HepG2 (cell line): ENCODE results near the gene CYTH1. TPM values are rescaled to one million over a fixed set of nuclear protein-coding genes. Genes with fewer than 3 reads are reported as not detected.
A peak's percentile ranks its signal among the peaks of the same experiment; 100 is the strongest.

Experiments
- AKAP8 ChIP-seq: sonication (generic); formaldehyde crosslinking; IDR thresholded peaks from 2 replicates; pipeline ENCODE4 v1.5.1; 2020; ENCODE audit warnings: mild to moderate bottlenecking, missing genetic modification reagents
- ATAD3A ChIP-seq: sonication (generic); formaldehyde crosslinking; IDR thresholded peaks from 2 replicates; pipeline ENCODE4 v1.4.0; 2020; ENCODE audit warnings: missing genetic modification reagents
- CHD2 ChIP-seq: IDR thresholded peaks from 2 replicates; pipeline ENCODE4 v1.6.1; 2011; ENCODE audit warnings: low read depth, low read length, improper control_type of control experiment
- GLI4 ChIP-seq: sonication (generic); formaldehyde crosslinking; IDR thresholded peaks from 2 replicates; pipeline ENCODE4 v1.5.1; 2020; ENCODE audit warnings: missing genetic modification reagents, mild to moderate bottlenecking, moderate library complexity, borderline replicate concordance
- MEIS2 ChIP-seq: sonication (generic); formaldehyde crosslinking; IDR thresholded peaks from 2 replicates; pipeline ENCODE4 v1.9.0; 2021; ENCODE audit warnings: mild to moderate bottlenecking, missing genetic modification reagents
- ONECUT2 ChIP-seq: sonication (generic); formaldehyde crosslinking; IDR thresholded peaks from 2 replicates; pipeline ENCODE4 v1.4.0; 2020; ENCODE audit warnings: missing genetic modification reagents
- RAD21 ChIP-seq: fragments of 450-650 bp; formaldehyde crosslinking; IDR thresholded peaks from 2 replicates; pipeline ENCODE4 v1.5.0; 2020; ENCODE audit warnings: mild to moderate bottlenecking
- SPEN ChIP-seq: sonication (generic); formaldehyde crosslinking; IDR thresholded peaks from 2 replicates; pipeline ENCODE4 v1.5.1; 2020; ENCODE audit warnings: low read depth, mild to moderate bottlenecking, missing genetic modification reagents
- SUZ12 ChIP-seq: fragments of 150-350 bp; IDR thresholded peaks from 2 replicates; pipeline ENCODE4 v1.6.1; 2014; ENCODE audit warnings: low read depth, low read length
- TCF7L2 ChIP-seq: IDR thresholded peaks from 2 replicates; pipeline ENCODE4 v1.6.1; 2011; ENCODE audit warnings: mild to moderate bottlenecking, low read depth, low read length, moderate library complexity
- U2AF2 ChIP-seq: fragments of 200-400 bp; formaldehyde crosslinking; IDR thresholded peaks from 2 replicates; pipeline ENCODE4 v1.6.1; 2017; ENCODE audit warnings: low read depth, mild to moderate bottlenecking, low read length
- ZMYM3 ChIP-seq: sonication (generic); formaldehyde crosslinking; IDR thresholded peaks from 2 replicates; pipeline ENCODE4 v1.5.1; 2020; ENCODE audit warnings: mild to moderate bottlenecking, missing genetic modification reagents
- ZNF616 ChIP-seq: sonication (generic); formaldehyde crosslinking; IDR thresholded peaks from 2 replicates; pipeline ENCODE4 v1.5.0; 2020; ENCODE audit warnings: low read depth, mild to moderate bottlenecking, missing genetic modification reagents
- ZNF674 ChIP-seq: sonication (generic); formaldehyde crosslinking; IDR thresholded peaks from 2 replicates; pipeline ENCODE4 v1.5.0; 2020; ENCODE audit warnings: low read depth, mild to moderate bottlenecking, missing genetic modification reagents
- ZNF790 ChIP-seq: sonication (generic); formaldehyde crosslinking; IDR thresholded peaks from 2 replicates; pipeline ENCODE4 v1.8.0; 2022; ENCODE audit warnings: missing genetic modification reagents, mild to moderate bottlenecking, borderline replicate concordance
- polyA plus RNA-seq, 8 experiments: library from polyadenylated mRNA; depleted of rRNA in 3 of 8; stranded (reverse) in 7 of 8; unstranded in 1 of 8; fragments of >200 nt; fragmentation: Illumina TruSeq in 4 of 8; extraction: Trizol in 4 of 8; gene quantifications; 2 replicates each; pipeline versions ENCODE4 v1.2.1 to v1.2.3, GENCODE V29; 2011 to 2016; ENCODE audit warnings: low read depth in 4 of 8, missing spikeins in 1 of 8, mixed read lengths in 1 of 8; ENCODE audit not compliant: insufficient read depth in 1 of 8
- total RNA-seq, 5 experiments: library from RNA; depleted of rRNA; stranded (reverse); fragments of >200 nt; fragmentation: Illumina TruSeq; extraction: Trizol; gene quantifications; 2 replicates each; pipeline ENCODE4 v1.2.3, GENCODE V29; 2016; ENCODE audit warnings: low read depth in 1 of 5
- TF ChIP-seq, protein P1 (sequence below): sonication (generic); formaldehyde crosslinking; IDR thresholded peaks from 2 replicates; pipeline ENCODE4 v1.8.0; 2022; ENCODE audit warnings: missing genetic modification reagents, mild to moderate bottlenecking, moderate library complexity, borderline replicate concordance
- TF ChIP-seq, protein P2 (sequence below): sonication (generic); formaldehyde crosslinking; IDR thresholded peaks from 2 replicates; pipeline ENCODE4 v1.4.0; 2020; ENCODE audit warnings: missing genetic modification reagents, mild to moderate bottlenecking, borderline replicate concordance
- TF ChIP-seq, protein P3 (sequence below): sonication (generic); formaldehyde crosslinking; IDR thresholded peaks from 2 replicates; pipeline ENCODE4 v1.8.0; 2022; ENCODE audit warnings: mild to moderate bottlenecking, missing genetic modification reagents
- TF ChIP-seq, protein P4 (sequence below): sonication (generic); formaldehyde crosslinking; IDR thresholded peaks from 2 replicates; pipeline ENCODE4 v1.8.0; 2022; ENCODE audit warnings: mild to moderate bottlenecking, missing genetic modification reagents; ENCODE audit not compliant: insufficient replicate concordance
- TF ChIP-seq, protein P5 (sequence below): sonication (generic); formaldehyde crosslinking; IDR thresholded peaks from 2 replicates; pipeline ENCODE4 v1.5.1; 2020; ENCODE audit warnings: missing genetic modification reagents, mild to moderate bottlenecking, borderline replicate concordance
- TF ChIP-seq, protein P6 (sequence below): sonication (generic); formaldehyde crosslinking; IDR thresholded peaks from 2 replicates; pipeline ENCODE4 v1.8.1; 2023; ENCODE audit warnings: missing genetic modification reagents, mild to moderate bottlenecking, borderline replicate concordance

The CYTH1 gene
- total and polyA plus RNA-seq, 2 of the 13 experiments (the other 11 are each of a cell fraction or from before 2014, with no cell fraction given) = 20.1 to 48.9 TPM

DNA sequence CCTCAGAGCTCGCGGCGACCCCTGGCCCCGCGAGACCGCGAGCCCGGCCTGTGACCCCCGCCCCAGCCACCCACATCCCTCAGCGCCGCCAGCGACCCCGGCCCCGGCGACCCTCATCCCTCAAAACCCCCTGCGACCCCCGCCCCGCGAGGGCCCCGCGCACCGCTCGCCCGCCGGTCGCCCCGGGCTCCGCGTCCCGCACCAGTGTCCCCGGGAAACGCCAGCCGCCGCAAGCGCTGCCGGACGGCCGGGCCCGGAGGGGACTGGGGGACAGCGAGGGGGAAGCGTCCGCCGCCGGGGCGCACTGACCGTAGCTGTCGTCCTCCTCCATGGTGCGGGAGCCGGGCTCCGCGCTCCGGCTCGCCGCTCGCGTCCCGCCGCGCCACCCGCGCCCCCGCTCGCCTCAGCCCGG, at the start of gene CYTH1 (continued):
- TF ChIP-seq, protein P1, sequence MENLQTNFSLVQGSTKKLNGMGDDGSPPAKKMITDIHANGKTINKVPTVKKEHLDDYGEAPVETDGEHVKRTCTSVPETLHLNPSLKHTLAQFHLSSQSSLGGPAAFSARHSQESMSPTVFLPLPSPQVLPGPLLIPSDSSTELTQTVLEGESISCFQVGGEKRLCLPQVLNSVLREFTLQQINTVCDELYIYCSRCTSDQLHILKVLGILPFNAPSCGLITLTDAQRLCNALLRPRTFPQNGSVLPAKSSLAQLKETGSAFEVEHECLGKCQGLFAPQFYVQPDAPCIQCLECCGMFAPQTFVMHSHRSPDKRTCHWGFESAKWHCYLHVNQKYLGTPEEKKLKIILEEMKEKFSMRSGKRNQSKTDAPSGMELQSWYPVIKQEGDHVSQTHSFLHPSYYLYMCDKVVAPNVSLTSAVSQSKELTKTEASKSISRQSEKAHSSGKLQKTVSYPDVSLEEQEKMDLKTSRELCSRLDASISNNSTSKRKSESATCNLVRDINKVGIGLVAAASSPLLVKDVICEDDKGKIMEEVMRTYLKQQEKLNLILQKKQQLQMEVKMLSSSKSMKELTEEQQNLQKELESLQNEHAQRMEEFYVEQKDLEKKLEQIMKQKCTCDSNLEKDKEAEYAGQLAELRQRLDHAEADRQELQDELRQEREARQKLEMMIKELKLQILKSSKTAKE (CRISPR knock-in tag) = no peak
- 0 out of 2 replicates have a peak, but pooled peaks have one; percentile 12 for TF ChIP-seq ZNF790 (CRISPR knock-in tag)
- no peak for TF ChIP-seq SUZ12
- TF ChIP-seq ZNF674 = no peak
- no peak for TF ChIP-seq ZNF616
- peak; percentile 73 for TF ChIP-seq CHD2
- TF ChIP-seq ONECUT2 (CRISPR knock-in tag) = no peak
- TF ChIP-seq, protein P2, sequence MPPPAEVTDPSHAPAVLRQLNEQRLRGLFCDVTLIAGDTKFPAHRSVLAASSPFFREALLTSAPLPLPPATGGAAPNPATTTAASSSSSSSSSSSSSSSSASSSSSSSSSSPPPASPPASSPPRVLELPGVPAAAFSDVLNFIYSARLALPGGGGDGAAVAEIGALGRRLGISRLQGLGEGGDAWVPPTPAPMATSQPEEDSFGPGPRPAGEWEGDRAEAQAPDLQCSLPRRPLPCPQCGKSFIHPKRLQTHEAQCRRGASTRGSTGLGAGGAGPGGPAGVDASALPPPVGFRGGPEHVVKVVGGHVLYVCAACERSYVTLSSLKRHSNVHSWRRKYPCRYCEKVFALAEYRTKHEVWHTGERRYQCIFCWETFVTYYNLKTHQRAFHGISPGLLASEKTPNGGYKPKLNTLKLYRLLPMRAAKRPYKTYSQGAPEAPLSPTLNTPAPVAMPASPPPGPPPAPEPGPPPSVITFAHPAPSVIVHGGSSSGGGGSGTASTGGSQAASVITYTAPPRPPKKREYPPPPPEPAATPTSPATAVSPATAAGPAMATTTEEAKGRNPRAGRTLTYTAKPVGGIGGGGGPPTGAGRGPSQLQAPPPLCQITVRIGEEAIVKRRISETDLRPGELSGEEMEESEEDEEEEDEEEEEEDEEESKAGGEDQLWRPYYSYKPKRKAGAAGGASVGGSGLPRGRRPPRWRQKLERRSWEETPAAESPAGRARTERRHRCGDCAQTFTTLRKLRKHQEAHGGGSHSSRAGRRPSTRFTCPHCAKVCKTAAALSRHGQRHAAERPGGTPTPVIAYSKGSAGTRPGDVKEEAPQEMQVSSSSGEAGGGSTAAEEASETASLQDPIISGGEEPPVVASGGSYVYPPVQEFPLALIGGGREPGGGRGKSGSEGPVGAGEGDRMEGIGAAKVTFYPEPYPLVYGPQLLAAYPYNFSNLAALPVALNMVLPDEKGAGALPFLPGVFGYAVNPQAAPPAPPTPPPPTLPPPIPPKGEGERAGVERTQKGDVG (CRISPR knock-in tag) = no peak
- TF ChIP-seq U2AF2 = no peak
- TF ChIP-seq TCF7L2 = no peak
- 0 out of 2 replicates have a peak, but pooled peaks have one; percentile 50 for TF ChIP-seq MEIS2
- peak; percentile 53; the same call in 1 of the 2 replicates for TF ChIP-seq RAD21 (CRISPR knock-in tag)
- no peak; the same call in 1 of the 2 replicates for TF ChIP-seq SPEN (CRISPR knock-in tag)
- TF ChIP-seq ZMYM3 (CRISPR knock-in tag) = no peak
- TF ChIP-seq ATAD3A (CRISPR knock-in tag) = no peak
- no peak for TF ChIP-seq GLI4 (CRISPR knock-in tag)
- TF ChIP-seq, protein P3, sequence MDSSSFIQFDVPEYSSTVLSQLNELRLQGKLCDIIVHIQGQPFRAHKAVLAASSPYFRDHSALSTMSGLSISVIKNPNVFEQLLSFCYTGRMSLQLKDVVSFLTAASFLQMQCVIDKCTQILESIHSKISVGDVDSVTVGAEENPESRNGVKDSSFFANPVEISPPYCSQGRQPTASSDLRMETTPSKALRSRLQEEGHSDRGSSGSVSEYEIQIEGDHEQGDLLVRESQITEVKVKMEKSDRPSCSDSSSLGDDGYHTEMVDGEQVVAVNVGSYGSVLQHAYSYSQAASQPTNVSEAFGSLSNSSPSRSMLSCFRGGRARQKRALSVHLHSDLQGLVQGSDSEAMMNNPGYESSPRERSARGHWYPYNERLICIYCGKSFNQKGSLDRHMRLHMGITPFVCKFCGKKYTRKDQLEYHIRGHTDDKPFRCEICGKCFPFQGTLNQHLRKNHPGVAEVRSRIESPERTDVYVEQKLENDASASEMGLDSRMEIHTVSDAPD (CRISPR knock-in tag) = no peak
- no peak for TF ChIP-seq AKAP8 (CRISPR knock-in tag)
- TF ChIP-seq, protein P4, sequence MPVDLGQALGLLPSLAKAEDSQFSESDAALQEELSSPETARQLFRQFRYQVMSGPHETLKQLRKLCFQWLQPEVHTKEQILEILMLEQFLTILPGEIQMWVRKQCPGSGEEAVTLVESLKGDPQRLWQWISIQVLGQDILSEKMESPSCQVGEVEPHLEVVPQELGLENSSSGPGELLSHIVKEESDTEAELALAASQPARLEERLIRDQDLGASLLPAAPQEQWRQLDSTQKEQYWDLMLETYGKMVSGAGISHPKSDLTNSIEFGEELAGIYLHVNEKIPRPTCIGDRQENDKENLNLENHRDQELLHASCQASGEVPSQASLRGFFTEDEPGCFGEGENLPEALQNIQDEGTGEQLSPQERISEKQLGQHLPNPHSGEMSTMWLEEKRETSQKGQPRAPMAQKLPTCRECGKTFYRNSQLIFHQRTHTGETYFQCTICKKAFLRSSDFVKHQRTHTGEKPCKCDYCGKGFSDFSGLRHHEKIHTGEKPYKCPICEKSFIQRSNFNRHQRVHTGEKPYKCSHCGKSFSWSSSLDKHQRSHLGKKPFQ (CRISPR knock-in tag) = peak; percentile 65
- TF ChIP-seq, protein P5, sequence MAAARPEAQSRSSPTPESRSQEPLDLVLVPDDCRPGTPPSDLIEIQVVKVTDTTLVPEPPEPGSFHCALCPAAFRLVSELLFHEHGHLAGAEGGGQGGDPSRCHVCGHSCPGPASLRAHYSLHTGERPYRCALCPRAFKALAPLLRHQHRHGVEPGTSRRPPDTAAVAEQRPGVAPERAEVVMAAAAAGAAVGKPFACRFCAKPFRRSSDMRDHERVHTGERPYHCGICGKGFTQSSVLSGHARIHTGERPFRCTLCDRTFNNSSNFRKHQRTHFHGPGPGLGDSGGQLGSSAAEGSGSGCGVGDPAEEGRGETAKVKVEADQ = no peak
- TF ChIP-seq, protein P6, sequence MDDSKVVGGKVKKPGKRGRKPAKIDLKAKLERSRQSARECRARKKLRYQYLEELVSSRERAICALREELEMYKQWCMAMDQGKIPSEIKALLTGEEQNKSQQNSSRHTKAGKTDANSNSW = no peak
